Measurements from ENCODE around the gene PTK6.

Gene PTK6

GRCh38 chr20:63522981-63523611 is 14.1 kb downstream of the PTK6 start:
- TF ChIP-seq POLR2A (IDR thresholded peaks at IDR 0.05; ENCODE audit: low read depth, low read length) = no peak
- FAIRE-seq (no peak), DNase-seq (ENCODE audit: insufficient read length, low spot score) (no peak)

GRCh38 chr20:63522091-63522868 is 14.9 kb downstream of the PTK6 start:
- no peak for DNase-seq (ENCODE audit: insufficient read length, low spot score)
- no peak for TF ChIP-seq SPI1 (IDR thresholded peaks at IDR 0.05; ENCODE audit: low read depth, low read length)
- TF ChIP-seq TAF1 (IDR thresholded peaks at IDR 0.05; ENCODE audit: low read depth, low read length) = no peak
- no peak for TF ChIP-seq POU2F2 (IDR thresholded peaks at IDR 0.05; ENCODE audit: low read depth, low read length)
- no peak for TF ChIP-seq POLR2AphosphoS5 (IDR thresholded peaks at IDR 0.05; ENCODE audit: low read depth, low read length)
- TF ChIP-seq POLR2A (IDR thresholded peaks at IDR 0.05; ENCODE audit: low read depth, low read length) = no peak
- no peak for TF ChIP-seq PAX5 (IDR thresholded peaks at IDR 0.05; ENCODE audit: insufficient read depth, low read length, severe bottlenecking)
- no peak for FAIRE-seq

- no peak for TF ChIP-seq POU2F2 (IDR thresholded peaks at IDR 0.05; ENCODE audit: low read depth, low read length)
- no peak for TF ChIP-seq TAF1 (IDR thresholded peaks at IDR 0.05; ENCODE audit: low read depth, low read length)
- no peak for TF ChIP-seq POLR2A (IDR thresholded peaks at IDR 0.05; ENCODE audit: low read depth, low read length)
- TF ChIP-seq SPI1 (IDR thresholded peaks at IDR 0.05; ENCODE audit: low read depth, low read length) = no peak
- TF ChIP-seq POLR2AphosphoS5 (IDR thresholded peaks at IDR 0.05; ENCODE audit: low read depth, low read length) = no peak
- no peak for TF ChIP-seq PAX5 (IDR thresholded peaks at IDR 0.05; ENCODE audit: insufficient read depth, low read length, severe bottlenecking)
- no peak for FAIRE-seq
- DNase-seq (ENCODE audit: insufficient read length, low spot score) = no peak
These were observed 15.6 kb downstream of the PTK6 start for GRCh38 chr20:63521602-63522001.

- peak; percentile 70 for FAIRE-seq
- TF ChIP-seq POLR2A (IDR thresholded peaks at IDR 0.05; ENCODE audit: low read depth, low read length) = no peak
- TF ChIP-seq POLR2AphosphoS5 (IDR thresholded peaks at IDR 0.05; ENCODE audit: low read depth, low read length) = no peak
- TF ChIP-seq PAX5 (IDR thresholded peaks at IDR 0.05; ENCODE audit: insufficient read depth, low read length, severe bottlenecking) = no peak
- no peak for TF ChIP-seq POU2F2 (IDR thresholded peaks at IDR 0.05; ENCODE audit: low read depth, low read length)
- TF ChIP-seq TAF1 (IDR thresholded peaks at IDR 0.05; ENCODE audit: low read depth, low read length) = no peak
- no peak for TF ChIP-seq SPI1 (IDR thresholded peaks at IDR 0.05; ENCODE audit: low read depth, low read length)
- no peak for DNase-seq (ENCODE audit: insufficient read length, low spot score)
These were observed 16.1 kb downstream of the PTK6 start for GRCh38 chr20:63520934-63521601.

- FAIRE-seq (peak; percentile 94), DNase-seq (ENCODE audit: insufficient read length, low spot score) (peak; percentile 98)
- no peak for TF ChIP-seq PAX5 (IDR thresholded peaks at IDR 0.05; ENCODE audit: insufficient read depth, low read length, severe bottlenecking)
- peak; percentile 61; the same call in 1 of the 2 replicates for TF ChIP-seq TAF1 (IDR thresholded peaks at IDR 0.05; ENCODE audit: low read depth, low read length)
- peak; percentile 75 for TF ChIP-seq POLR2AphosphoS5 (IDR thresholded peaks at IDR 0.05; ENCODE audit: low read depth, low read length)
These were observed 16.7 kb downstream of the PTK6 start, which contains the start of gene PPDPF for GRCh38 chr20:63520504-63520933. PPDPF (plus strand) TSS chr20:63520765; CDS start chr20:63521309, 544 bp downstream.

GRCh38 chr20:63519668-63520503 is 17.3 kb downstream of the PTK6 start:
- TF ChIP-seq SPI1 (IDR thresholded peaks at IDR 0.05; ENCODE audit: low read depth, low read length) (no peak), PAX5 (IDR thresholded peaks at IDR 0.05; ENCODE audit: insufficient read depth, low read length, severe bottlenecking) (no peak), TAF1 (IDR thresholded peaks at IDR 0.05; ENCODE audit: low read depth, low read length) (no peak), POU2F2 (IDR thresholded peaks at IDR 0.05; ENCODE audit: low read depth, low read length) (no peak), POLR2A (IDR thresholded peaks at IDR 0.05; ENCODE audit: low read depth, low read length) (no peak), POLR2AphosphoS5 (IDR thresholded peaks at IDR 0.05; ENCODE audit: low read depth, low read length) (no peak)
- FAIRE-seq (peak; percentile 31), DNase-seq (ENCODE audit: insufficient read length, low spot score) (no peak)

GRCh38 chr20:63518946-63519667 is 18.1 kb downstream of the PTK6 start:
- DNase-seq (ENCODE audit: insufficient read length, low spot score) (no peak), FAIRE-seq (no peak)
- no peak for TF ChIP-seq TAF1 (IDR thresholded peaks at IDR 0.05; ENCODE audit: low read depth, low read length)
- no peak for TF ChIP-seq SPI1 (IDR thresholded peaks at IDR 0.05; ENCODE audit: low read depth, low read length)
- no peak for TF ChIP-seq PAX5 (IDR thresholded peaks at IDR 0.05; ENCODE audit: insufficient read depth, low read length, severe bottlenecking)
- no peak for TF ChIP-seq POU2F2 (IDR thresholded peaks at IDR 0.05; ENCODE audit: low read depth, low read length)
- no peak for TF ChIP-seq POLR2A (IDR thresholded peaks at IDR 0.05; ENCODE audit: low read depth, low read length)
- no peak for TF ChIP-seq POLR2AphosphoS5 (IDR thresholded peaks at IDR 0.05; ENCODE audit: low read depth, low read length)

- FAIRE-seq (no peak), DNase-seq (ENCODE audit: insufficient read length, low spot score) (no peak)
- TF ChIP-seq SPI1 (IDR thresholded peaks at IDR 0.05; ENCODE audit: low read depth, low read length) (no peak), POLR2A (IDR thresholded peaks at IDR 0.05; ENCODE audit: low read depth, low read length) (no peak), TAF1 (IDR thresholded peaks at IDR 0.05; ENCODE audit: low read depth, low read length) (no peak), PAX5 (IDR thresholded peaks at IDR 0.05; ENCODE audit: insufficient read depth, low read length, severe bottlenecking) (no peak), POU2F2 (IDR thresholded peaks at IDR 0.05; ENCODE audit: low read depth, low read length) (no peak), POLR2AphosphoS5 (IDR thresholded peaks at IDR 0.05; ENCODE audit: low read depth, low read length) (no peak)
These were observed 18.8 kb downstream of the PTK6 start for GRCh38 chr20:63518351-63518861.
